Retinal pigment epithelial cell (primary cell): ENCODE measurements around the gene IL1RAPL1.

Experiments
- DNase-seq: peaks from one replicate; pipeline ENCODE4 v3.0.0-alpha.2; 2010; ENCODE audit warnings: low read depth
- H3K4me3 ChIP-seq: 2 replicates; pipeline ENCODE4 v1.5.1; 2011; ENCODE audit warnings: mild to moderate bottlenecking, low read length, control low read depth, moderate library complexity
- TF ChIP-seq, protein P1 (sequence below): conservative IDR thresholded peaks from 2 replicates; pipeline ENCODE4 v1.5.1; 2011; ENCODE audit warnings: low read depth, low read length, control low read depth, inconsistent platforms

Gene IL1RAPL1

DNA sequence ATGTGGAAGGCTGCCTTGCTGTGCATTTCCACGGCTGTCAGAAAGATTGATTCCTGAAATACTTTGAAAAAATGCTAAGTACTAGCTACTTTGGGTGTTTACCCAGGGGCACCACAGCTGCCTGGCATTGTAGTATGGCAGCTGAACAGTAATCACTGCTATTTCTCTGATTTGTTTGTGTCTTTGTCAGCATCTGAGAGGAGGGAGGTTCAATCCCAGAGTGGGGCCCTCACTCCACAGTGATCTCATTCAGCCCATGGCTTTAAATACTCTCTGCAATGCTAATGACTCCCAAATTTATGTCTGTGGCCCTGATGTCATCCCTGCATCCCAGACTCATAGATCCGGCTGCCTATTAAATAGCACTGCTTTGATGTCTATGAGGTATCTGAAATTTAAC, 1052.9 kb downstream of the IL1RAPL1 start:
- TF ChIP-seq, protein P1, sequence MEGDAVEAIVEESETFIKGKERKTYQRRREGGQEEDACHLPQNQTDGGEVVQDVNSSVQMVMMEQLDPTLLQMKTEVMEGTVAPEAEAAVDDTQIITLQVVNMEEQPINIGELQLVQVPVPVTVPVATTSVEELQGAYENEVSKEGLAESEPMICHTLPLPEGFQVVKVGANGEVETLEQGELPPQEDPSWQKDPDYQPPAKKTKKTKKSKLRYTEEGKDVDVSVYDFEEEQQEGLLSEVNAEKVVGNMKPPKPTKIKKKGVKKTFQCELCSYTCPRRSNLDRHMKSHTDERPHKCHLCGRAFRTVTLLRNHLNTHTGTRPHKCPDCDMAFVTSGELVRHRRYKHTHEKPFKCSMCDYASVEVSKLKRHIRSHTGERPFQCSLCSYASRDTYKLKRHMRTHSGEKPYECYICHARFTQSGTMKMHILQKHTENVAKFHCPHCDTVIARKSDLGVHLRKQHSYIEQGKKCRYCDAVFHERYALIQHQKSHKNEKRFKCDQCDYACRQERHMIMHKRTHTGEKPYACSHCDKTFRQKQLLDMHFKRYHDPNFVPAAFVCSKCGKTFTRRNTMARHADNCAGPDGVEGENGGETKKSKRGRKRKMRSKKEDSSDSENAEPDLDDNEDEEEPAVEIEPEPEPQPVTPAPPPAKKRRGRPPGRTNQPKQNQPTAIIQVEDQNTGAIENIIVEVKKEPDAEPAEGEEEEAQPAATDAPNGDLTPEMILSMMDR, result no peak
- DNase-seq, result no peak

DNA sequence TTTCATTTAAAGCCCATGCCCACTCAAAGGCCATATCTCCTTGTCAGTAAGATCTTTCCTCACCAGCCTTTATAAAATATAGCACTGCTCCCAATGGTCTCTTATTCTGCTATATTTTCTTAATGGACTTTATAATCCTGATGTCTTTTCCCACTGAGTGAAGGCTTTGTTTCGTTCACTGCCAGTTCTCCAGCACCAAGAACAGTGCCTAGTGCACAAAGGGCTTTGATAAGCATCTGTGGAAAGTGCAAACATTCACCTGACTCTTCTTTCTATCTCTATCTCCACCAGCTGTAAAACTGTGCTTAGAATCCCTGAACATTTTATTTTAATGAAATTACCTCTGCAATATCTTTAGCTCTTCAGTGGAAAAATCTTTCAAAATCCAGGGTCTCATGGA, 1054.2 kb downstream of the IL1RAPL1 start:
- no peak overlapping the region for H3K4me3 ChIP-seq
- TF ChIP-seq, protein P1, result no peak
- no peak for DNase-seq

More for the DNA sequence above, 1052.9 kb downstream of the IL1RAPL1 start:
- H3K4me3 ChIP-seq, result no peak overlapping the region

DNA sequence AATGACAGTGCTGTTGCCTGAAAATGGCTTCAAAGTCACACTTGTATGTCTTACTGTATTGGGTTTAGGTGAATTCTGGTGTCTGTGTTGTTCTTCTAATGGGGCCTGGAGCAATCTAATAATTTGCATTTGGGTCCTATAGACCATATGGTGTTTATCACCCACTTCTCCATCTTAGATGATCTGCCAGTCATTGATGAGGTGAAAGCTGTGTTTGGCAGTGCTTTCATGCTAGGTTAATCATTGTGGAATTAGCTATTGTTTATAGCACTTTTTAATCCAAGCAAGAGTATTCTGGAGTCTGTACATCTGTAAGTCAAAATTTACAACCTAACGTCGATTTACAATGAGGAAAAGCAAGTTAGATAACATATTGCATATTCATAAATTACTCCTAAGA, 1055.9 kb downstream of the IL1RAPL1 start:
- no peak overlapping the region for H3K4me3 ChIP-seq
- DNase-seq, result no peak
- TF ChIP-seq, protein P1, result no peak

DNA sequence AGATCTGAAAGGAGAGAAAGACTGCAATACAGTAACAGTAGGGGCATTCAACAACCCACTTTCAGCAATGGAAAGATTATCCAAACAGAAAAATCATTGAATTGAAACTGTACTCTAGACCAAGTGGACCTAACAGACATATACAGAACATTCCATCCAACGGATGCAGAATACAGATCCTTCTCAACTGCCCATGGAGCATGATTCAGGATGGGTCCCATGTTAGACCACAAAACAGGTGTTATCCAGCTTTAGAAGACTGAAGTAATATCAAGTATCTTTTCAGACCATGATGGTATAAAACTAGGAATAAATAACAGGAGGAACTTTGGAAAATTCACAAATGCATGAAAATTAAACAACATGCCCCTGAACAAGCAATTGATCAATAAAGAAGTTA, 1060.9 kb downstream of the IL1RAPL1 start:
- no peak overlapping the region for H3K4me3 ChIP-seq
- TF ChIP-seq, protein P1, result no peak
- DNase-seq, result no peak

DNA sequence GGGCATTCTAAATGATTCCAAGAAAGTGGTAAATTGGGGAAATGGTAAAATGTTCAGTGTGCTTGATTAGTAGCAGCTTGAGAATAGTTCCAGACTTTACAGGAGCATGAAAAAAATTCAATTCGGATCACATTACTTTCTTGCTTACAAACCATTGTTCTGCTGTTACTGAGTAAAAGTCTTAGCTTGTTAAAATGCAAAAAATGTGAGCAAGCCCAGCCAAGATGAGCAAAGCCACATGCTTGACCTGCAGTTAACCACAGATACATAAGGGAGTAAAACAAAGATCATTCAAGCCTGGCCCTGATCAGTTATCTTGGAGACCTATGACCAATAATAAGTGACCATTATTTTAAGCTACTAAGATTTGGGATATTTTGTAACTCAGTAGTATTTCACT, 1065.2 kb downstream of the IL1RAPL1 start:
- TF ChIP-seq, protein P1, result no peak
- H3K4me3 ChIP-seq, result no peak overlapping the region
- DNase-seq, result no peak

DNA sequence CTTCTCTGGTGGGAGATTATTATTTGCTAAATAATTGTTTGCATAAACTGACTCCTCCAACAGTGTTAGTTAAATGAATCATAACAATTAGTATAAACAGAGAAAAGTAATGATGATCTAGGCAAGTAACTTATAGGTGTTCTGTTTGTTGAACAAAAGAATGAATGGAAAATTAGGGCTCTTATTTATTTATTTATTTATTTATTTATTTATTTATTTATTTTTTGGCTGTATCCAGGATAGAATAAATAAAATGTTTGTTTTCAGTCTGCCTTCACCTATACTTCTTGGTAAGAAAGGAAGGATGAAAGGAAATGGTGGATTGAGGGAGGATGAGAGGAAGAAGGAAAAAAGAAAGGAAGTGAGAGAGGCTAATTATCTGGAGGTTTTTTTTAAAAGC, 1066.5 kb downstream of the IL1RAPL1 start:
- TF ChIP-seq, protein P1, result no peak
- no peak for DNase-seq
- H3K4me3 ChIP-seq, result no peak overlapping the region

DNA sequence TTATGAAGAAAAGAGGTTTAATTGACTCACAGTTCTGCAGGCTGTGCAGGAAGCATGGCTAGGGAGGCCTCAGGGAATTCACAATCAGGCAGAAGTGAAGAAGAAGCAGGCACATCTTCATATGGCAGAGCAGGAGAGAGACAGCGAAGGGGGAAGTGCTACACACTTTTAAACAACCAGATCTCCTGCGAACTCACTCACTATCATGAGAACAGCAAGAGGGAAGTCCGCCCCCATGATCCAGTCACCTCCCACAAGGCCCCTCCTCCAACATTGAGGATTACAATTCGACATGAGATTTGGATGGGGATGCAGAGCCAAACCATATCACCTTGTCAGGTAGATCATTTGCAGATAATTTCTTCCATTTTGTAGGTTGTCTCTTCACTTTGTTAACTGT, 1072.7 kb downstream of the IL1RAPL1 start:
- no peak for DNase-seq
- TF ChIP-seq, protein P1, result no peak
- no peak overlapping the region for H3K4me3 ChIP-seq
